PFSK-1 (cell line): ENCODE data around the gene TMEM63A.

Source experiments
- POLR2AphosphoS5 ChIP-seq: IDR thresholded peaks from 2 replicates; pipeline ENCODE4 v1.6.1; 2012; ENCODE audit warnings: low read depth, mild to moderate bottlenecking, control low read depth, low read length, moderate library complexity
- REST ChIP-seq, 2 experiments: IDR thresholded peaks; 2 replicates each; pipeline versions ENCODE4 v1.6.1 to v1.8.0; 2011 to 2012; ENCODE audit warnings: low read depth in 2 of 2, low read length in 2 of 2, control low read depth in 1 of 2, inconsistent platforms in 1 of 2, mild to moderate bottlenecking in 1 of 2, moderate library complexity in 1 of 2; ENCODE audit not compliant: insufficient read depth in 1 of 2

GRCh38 chr1:225921734-225922709 is 39.8 kb upstream of the TMEM63A start:
- no peak; the same call in 1 of the 2 replicates for TF ChIP-seq POLR2AphosphoS5
- no peak for TF ChIP-seq REST (IDR thresholded peaks at IDR 0.05; ENCODE audit: insufficient read depth in 1 of 2, low read depth in 2 of 2, low read length in 2 of 2)
